ENCODE results near the gene MMP14.

GRCh38 chr14:22801716-22802115 is 34.7 kb upstream of the MMP14 start:
- no peak for TF ChIP-seq CTCF (IDR thresholded peaks at IDR 0.05)
- TF ChIP-seq POLR2A (IDR thresholded peaks at IDR 0.05), result no peak

Measured in heart left ventricle (tissue), 13 donors.